Activated naive CD8-positive, alpha-beta T cell (primary cell): ENCODE results near the gene MSI2.

Experiments used
- H3K27ac Mint-ChIP-seq: one replicate; pipeline ENCODE4 v1.8.0; 2021; ENCODE audit warnings: mixed read lengths
- H3K27me3 Mint-ChIP-seq: one replicate; pipeline ENCODE4 v1.8.0; 2021; ENCODE audit warnings: mixed read lengths
- H3K36me3 Mint-ChIP-seq: one replicate; pipeline ENCODE4 v1.8.0; 2021; ENCODE audit warnings: mixed read lengths
- H3K4me1 Mint-ChIP-seq: one replicate; pipeline ENCODE4 v1.8.0; 2021; ENCODE audit warnings: low read depth, mixed read lengths
- H3K4me3 Mint-ChIP-seq: one replicate; pipeline ENCODE4 v1.8.0; 2021; ENCODE audit warnings: mild to moderate bottlenecking, mixed read lengths
- H3K9me3 Mint-ChIP-seq: one replicate; pipeline ENCODE4 v1.8.0; 2021; ENCODE audit warnings: low read depth, mixed read lengths

MSI2 gene

DNA sequence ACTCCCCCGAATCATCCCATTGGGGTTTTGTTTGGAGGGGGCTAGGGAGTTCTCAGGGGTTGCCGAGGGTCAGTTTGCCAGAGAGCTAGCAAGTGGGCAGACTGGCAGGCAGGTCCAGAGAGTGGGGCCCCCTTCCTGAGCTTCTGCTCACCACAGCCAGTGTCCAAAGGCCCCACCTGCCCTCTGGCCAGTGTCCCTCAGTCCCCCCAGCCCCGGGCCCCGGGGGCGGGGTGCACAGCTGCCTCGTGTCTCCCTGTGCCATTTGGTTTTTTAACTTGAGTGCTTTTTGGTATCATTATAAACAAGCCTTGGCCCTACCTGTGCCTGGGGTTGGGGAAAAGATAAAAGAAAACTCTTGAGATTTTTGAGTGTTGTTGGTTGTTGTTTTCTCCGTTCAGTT, 397.0 kb downstream of the MSI2 start:
- H3K27me3 Mint-ChIP-seq: no peaks in the 10 kb centered on the region
- H3K36me3 Mint-ChIP-seq: peaks cover 21% of the 10 kb centered on the region
- H3K4me3 Mint-ChIP-seq: no peak overlapping the region
- no peak overlapping the region for H3K27ac Mint-ChIP-seq
- H3K4me1 Mint-ChIP-seq: peaks cover 6% of the 10 kb centered on the region
- H3K9me3 Mint-ChIP-seq: no peaks in the 10 kb centered on the region

DNA sequence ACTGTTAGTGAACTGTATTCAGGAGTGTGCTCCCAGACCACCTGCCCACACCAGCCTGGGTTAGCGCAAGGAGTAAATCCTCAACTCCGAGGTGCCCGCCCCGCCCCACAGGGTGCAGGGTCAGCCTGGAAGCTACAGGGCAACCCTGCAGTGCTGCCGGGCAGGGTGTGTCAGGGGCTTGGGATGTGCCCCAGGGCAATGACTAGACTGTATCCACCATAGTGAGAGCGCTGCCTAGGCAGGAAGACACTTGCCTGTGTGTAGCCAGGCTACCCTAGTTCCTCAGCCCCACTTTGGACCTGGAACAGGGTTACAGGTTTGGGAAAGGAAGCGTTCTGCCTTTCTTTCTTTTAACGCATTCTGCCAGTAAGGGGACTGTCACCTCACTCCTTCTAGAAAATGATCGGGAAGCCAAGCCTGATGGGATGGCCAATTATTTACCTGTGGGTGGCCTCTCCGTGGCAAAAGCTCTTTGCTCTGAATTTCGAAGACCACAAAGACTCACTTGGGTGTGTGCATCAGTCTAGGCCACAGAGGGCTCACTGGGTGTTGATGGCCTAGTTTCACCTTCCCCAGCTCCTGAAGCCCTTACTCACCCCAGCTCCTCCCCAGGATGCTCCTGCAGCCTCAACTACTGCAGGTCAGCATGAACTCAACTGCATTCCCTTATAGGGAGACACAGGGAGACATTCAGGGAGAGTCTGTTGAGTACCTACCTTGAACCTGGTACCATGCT, 397.9 kb downstream of the MSI2 start:
- H3K36me3 Mint-ChIP-seq: peaks cover 21% of the 10 kb centered on the region
- peaks cover 6% of the 10 kb centered on the region for H3K4me1 Mint-ChIP-seq
- H3K4me3 Mint-ChIP-seq: no peak overlapping the region
- no peaks in the 10 kb centered on the region for H3K9me3 Mint-ChIP-seq
- no peaks in the 10 kb centered on the region for H3K27me3 Mint-ChIP-seq
- no peak overlapping the region for H3K27ac Mint-ChIP-seq

DNA sequence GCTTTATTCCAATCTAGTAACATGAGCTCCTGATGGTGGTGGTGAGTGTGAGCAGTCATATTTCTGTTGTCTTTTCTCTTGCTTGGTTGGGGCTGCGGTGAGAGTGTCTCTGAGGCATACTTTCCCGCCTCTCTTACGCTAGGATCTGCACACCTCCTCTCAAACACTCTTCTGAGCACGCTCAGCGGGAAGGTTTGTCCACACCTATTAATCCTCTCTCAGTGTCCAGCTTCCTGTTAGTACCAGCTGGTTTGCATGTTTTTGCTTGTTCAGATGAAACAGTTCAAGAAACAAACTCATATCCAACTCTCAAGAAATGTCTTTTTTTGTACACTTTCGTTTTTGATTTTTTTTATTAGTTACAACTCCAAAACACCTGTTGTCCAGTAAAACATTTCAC, 399.2 kb downstream of the MSI2 start:
- Mint-ChIP-seq H3K4me1 (peaks cover 3% of the 10 kb centered on the region), H3K36me3 (peaks cover 19% of the 10 kb centered on the region), H3K27me3 (no peaks in the 10 kb centered on the region), H3K27ac (no peak overlapping the region), H3K4me3 (no peak overlapping the region), H3K9me3 (no peaks in the 10 kb centered on the region)

GRCh38 chr17:57657211-57657610, 400.9 kb downstream of the MSI2 start:
- Mint-ChIP-seq H3K4me3 (no peak overlapping the region), H3K27ac (no peak overlapping the region), H3K27me3 (no peaks in the 10 kb centered on the region), H3K36me3 (peaks cover 16% of the 10 kb centered on the region), H3K4me1 (no peaks in the 10 kb centered on the region), H3K9me3 (no peaks in the 10 kb centered on the region)

- Mint-ChIP-seq H3K27ac (no peak overlapping the region), H3K9me3 (no peaks in the 10 kb centered on the region), H3K4me1 (peaks cover 6% of the 10 kb centered on the region), H3K36me3 (no peaks in the 10 kb centered on the region), H3K4me3 (no peak overlapping the region), H3K27me3 (no peaks in the 10 kb centered on the region)
Measured at GRCh38 chr17:57662041-57662440, 405.7 kb downstream of the MSI2 start.

GRCh38 chr17:57662644-57663308, 406.5 kb downstream of the MSI2 start:
- Mint-ChIP-seq H3K4me3 (no peak overlapping the region), H3K4me1 (peaks cover 6% of the 10 kb centered on the region), H3K27ac (no peak overlapping the region), H3K27me3 (no peaks in the 10 kb centered on the region), H3K36me3 (no peaks in the 10 kb centered on the region), H3K9me3 (no peaks in the 10 kb centered on the region)

DNA sequence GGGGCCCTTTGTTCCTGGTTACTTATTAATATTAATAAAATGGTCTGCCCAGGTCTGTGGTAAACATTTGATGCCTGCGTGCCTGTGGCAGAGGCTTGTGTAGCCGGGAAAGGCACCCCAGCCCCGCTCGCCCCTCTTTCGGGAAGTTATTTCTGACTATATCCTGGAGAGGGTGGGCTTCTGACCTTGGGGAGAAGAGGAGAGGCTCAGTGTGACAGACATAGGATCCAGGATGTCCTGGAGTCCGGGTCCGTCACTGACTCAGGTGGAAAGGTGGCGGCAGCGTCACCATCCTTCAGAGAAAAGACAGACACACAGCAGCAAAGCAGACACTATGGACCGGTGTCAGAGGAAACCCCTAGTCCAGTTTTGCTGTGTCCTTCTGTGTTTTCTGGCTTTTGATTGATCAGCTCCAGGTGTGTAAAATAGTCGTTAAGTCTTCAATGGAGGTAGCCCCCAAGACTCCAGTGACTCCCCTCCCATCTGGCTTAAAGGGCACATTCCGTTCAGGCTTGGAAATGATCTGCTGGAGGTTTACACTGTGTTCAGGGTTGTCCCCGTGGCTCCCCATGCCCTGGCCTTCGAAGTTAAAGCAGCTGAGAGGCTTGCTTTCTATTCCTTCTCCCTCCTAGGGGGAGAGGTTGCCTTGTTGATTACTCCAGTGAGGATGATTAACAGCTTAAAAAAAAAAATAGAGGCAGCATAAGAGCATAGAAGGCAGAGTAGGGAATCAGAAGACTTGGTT, 407.2 kb downstream of the MSI2 start:
- Mint-ChIP-seq H3K4me3 (no peak overlapping the region), H3K9me3 (no peaks in the 10 kb centered on the region), H3K27me3 (no peaks in the 10 kb centered on the region), H3K27ac (no peak overlapping the region), H3K4me1 (peaks cover 10% of the 10 kb centered on the region), H3K36me3 (peaks cover 4% of the 10 kb centered on the region)

DNA sequence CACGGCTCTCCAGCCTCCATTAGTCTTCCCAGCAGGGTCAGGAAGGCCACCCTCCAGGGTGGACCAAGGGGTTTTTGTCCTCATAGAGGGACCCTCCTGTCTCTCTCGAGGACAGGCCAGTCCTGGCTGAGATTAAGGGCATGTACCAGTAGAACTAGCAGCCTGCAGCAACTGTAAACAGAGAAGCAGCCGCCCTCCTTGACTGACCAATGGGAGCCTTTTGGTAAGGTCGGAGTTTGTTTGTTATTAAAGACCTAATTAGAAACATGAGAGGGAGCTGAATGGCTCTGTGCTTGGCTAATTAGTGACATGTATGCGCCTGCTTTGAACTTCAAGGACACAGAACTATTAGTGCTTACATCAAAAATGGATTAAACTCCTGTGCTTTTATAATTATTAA, 408.8 kb downstream of the MSI2 start:
- H3K9me3 Mint-ChIP-seq: no peaks in the 10 kb centered on the region
- peaks cover 4% of the 10 kb centered on the region for H3K36me3 Mint-ChIP-seq
- no peak overlapping the region for H3K27ac Mint-ChIP-seq
- no peaks in the 10 kb centered on the region for H3K27me3 Mint-ChIP-seq
- H3K4me1 Mint-ChIP-seq: peaks cover 18% of the 10 kb centered on the region
- H3K4me3 Mint-ChIP-seq: no peak overlapping the region

- peaks cover 4% of the 10 kb centered on the region for H3K36me3 Mint-ChIP-seq
- peaks cover 24% of the 10 kb centered on the region for H3K4me1 Mint-ChIP-seq
- no peaks in the 10 kb centered on the region for H3K27me3 Mint-ChIP-seq
- no peak overlapping the region for H3K4me3 Mint-ChIP-seq
- no peaks in the 10 kb centered on the region for H3K9me3 Mint-ChIP-seq
- H3K27ac Mint-ChIP-seq: no peak overlapping the region
Measured at GRCh38 chr17:57665696-57666095, 409.4 kb downstream of the MSI2 start.

DNA sequence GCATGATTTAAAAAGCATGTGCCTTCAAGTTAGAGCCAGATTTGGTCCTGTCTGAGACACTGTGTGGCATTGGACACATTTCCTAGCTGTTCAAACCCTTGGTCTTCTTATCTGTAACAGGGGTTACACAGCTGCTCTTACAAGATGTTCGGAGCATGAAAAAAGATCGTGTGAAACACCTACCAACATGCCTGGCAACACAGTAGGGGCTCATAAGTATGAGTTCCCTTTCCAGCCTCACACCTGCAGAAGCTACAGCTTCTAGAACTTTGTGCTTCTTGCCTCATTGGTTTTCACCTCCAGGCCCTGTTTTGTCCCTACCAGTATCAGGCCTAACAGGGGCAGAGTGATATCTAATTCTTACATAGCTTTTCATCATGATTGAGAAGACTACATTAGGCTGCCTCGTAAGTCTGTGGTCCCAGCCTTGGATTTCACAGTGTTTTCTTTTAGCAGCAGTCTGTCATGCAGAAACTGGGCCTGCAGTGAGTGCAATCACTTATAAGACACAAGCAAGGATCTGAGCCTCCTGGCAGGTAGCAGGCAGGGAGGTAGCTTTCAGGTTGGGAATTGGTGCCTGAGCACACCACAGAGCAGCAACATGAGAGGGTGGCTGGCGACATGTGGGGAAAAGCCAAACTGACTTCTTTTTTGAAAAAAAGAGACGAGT, 410.0 kb downstream of the MSI2 start:
- Mint-ChIP-seq H3K27me3 (no peaks in the 10 kb centered on the region), H3K27ac (no peak overlapping the region), H3K4me3 (no peak overlapping the region), H3K4me1 (peaks cover 30% of the 10 kb centered on the region), H3K36me3 (peaks cover 4% of the 10 kb centered on the region), H3K9me3 (no peaks in the 10 kb centered on the region)

GRCh38 chr17:57666946-57667345, 410.6 kb downstream of the MSI2 start:
- no peaks in the 10 kb centered on the region for H3K27me3 Mint-ChIP-seq

DNA sequence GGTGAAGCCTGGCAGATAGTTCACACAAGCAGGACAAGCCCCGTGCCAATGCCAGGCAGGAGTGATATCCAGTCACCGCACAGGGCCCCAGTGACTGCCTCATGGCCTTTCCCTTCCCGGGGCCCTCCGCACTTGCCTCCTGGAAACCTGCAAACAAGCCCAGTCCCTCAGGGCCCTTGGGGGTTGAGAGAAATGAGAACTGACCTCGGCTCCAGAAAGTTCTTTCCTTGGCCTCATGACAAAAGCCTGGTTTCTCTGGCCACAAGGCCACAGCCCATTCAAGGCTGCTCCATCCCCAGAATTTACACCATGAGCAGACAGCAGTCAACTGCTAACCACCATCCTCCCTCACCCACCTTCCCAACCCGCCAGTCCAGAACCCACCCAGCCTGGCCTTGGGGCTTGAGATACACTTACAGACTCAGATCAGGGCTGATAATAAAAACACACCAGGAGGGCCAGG, 411.2 kb downstream of the MSI2 start:
- Mint-ChIP-seq H3K4me3 (no peak overlapping the region), H3K9me3 (no peaks in the 10 kb centered on the region), H3K4me1 (peaks cover 40% of the 10 kb centered on the region), H3K27me3 (no peaks in the 10 kb centered on the region), H3K27ac (peak overlapping the region; percentile 16), H3K36me3 (peaks cover 4% of the 10 kb centered on the region)

More at GRCh38 chr17:57666946-57667345, 410.6 kb downstream of the MSI2 start:
- peaks cover 4% of the 10 kb centered on the region for H3K36me3 Mint-ChIP-seq
- H3K9me3 Mint-ChIP-seq: no peaks in the 10 kb centered on the region
- no peak overlapping the region for H3K4me3 Mint-ChIP-seq
- H3K27ac Mint-ChIP-seq: no peak overlapping the region
- H3K4me1 Mint-ChIP-seq: peaks cover 35% of the 10 kb centered on the region

DNA sequence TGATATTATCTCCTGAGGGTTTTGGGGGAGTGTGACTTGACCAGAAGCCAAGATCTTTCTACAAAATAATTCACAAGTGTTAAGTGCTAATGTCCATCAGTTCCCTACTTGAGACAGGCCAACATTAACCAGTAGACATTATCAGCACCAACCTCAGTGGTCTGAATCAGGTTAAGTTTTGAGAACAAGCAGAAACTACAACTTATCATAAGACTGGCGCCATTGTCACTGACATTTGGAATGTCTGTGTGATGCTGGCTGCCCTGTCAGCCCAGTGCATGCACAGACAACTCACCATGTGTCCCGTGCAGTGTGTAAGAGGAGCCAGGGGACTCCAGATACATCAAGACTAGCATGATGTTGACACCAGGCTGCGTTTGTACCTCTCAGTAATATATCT, 412.0 kb downstream of the MSI2 start:
- Mint-ChIP-seq H3K27ac (peak overlapping the region; percentile 51), H3K36me3 (peaks cover 4% of the 10 kb centered on the region), H3K4me3 (no peak overlapping the region), H3K9me3 (no peaks in the 10 kb centered on the region), H3K4me1 (peaks cover 45% of the 10 kb centered on the region), H3K27me3 (no peaks in the 10 kb centered on the region)

GRCh38 chr17:57669671-57670529, 413.6 kb downstream of the MSI2 start:
- Mint-ChIP-seq H3K36me3 (peaks cover 4% of the 10 kb centered on the region), H3K9me3 (no peaks in the 10 kb centered on the region), H3K4me1 (peaks cover 48% of the 10 kb centered on the region), H3K4me3 (no peak overlapping the region), H3K27ac (peak overlapping the region; percentile 68), H3K27me3 (no peaks in the 10 kb centered on the region)
